SK-N-SH treated with all-trans-retinoic acid at 6 μM for 48 hours (cell line): ENCODE results near the gene CCDC188.

Experiments used
- ATAC-seq: fragments of 200-7000 bp; cut with Tn5 transposase; 3 replicates; pipeline ENCODE4 v1.9.1; 2020; ENCODE audit warnings: mild to moderate bottlenecking, moderate library complexity
- ARNTL ChIP-seq: fragments of 450-650 bp; formaldehyde crosslinking; IDR thresholded peaks from 2 replicates; pipeline ENCODE4 v1.5.0; 2020; ENCODE audit warnings: low read depth, mild to moderate bottlenecking, moderate library complexity, borderline replicate concordance
- BACH2 ChIP-seq: fragments of 250-450 bp; sonication (Bioruptor Pico); IDR thresholded peaks from 2 replicates; pipeline ENCODE4 v1.9.0; 2021; ENCODE audit warnings: mild to moderate bottlenecking, borderline replicate concordance
- CREB5 ChIP-seq: fragments of 250-450 bp; sonication (Bioruptor Pico); IDR thresholded peaks from 2 replicates; pipeline ENCODE4 v1.5.1; 2020; ENCODE audit warnings: low read depth, mild to moderate bottlenecking, moderate library complexity
- CSDC2 ChIP-seq: fragments of 250-450 bp; sonication (Bioruptor Pico); IDR thresholded peaks from 2 replicates; pipeline ENCODE4 v1.5.0; 2020; ENCODE audit warnings: mild to moderate bottlenecking, moderate library complexity
- CSRNP3 ChIP-seq: fragments of 250-450 bp; sonication (Bioruptor Pico); IDR thresholded peaks from 2 replicates; pipeline ENCODE4 v1.5.1; 2021; ENCODE audit warnings: mild to moderate bottlenecking, moderate library complexity
- ESRRG ChIP-seq: fragments of 250-450 bp; sonication (Bioruptor Pico); IDR thresholded peaks from 2 replicates; pipeline ENCODE4 v1.6.1; 2021; ENCODE audit warnings: mild to moderate bottlenecking
- GLIS3 ChIP-seq: fragments of 250-450 bp; sonication (Bioruptor Pico); IDR thresholded peaks from 2 replicates; pipeline ENCODE4 v1.5.0; 2020; ENCODE audit warnings: mild to moderate bottlenecking, moderate library complexity
- ISL1 ChIP-seq: fragments of 250-450 bp; sonication (Bioruptor Pico); IDR thresholded peaks from 2 replicates; pipeline ENCODE4 v2.1.2; 2022; ENCODE audit warnings: mild to moderate bottlenecking, moderate library complexity
- OSR1 ChIP-seq: fragments of 250-450 bp; sonication (Bioruptor Pico); IDR thresholded peaks from 2 replicates; pipeline ENCODE4 v1.8.0; 2022; ENCODE audit warnings: moderate library complexity, mild to moderate bottlenecking, inconsistent platforms
- POU6F1 ChIP-seq: fragments of 250-450 bp; sonication (Bioruptor Pico); IDR thresholded peaks from 2 replicates; pipeline ENCODE4 v1.8.0; 2021; ENCODE audit warnings: low read depth, mild to moderate bottlenecking, moderate library complexity, borderline replicate concordance
- PPARA ChIP-seq: fragments of 250-450 bp; sonication (Bioruptor Pico); IDR thresholded peaks from 2 replicates; pipeline ENCODE4 v1.5.0; 2020; ENCODE audit warnings: mild to moderate bottlenecking, borderline replicate concordance
- RARB ChIP-seq: fragments of 250-450 bp; sonication (Bioruptor Pico); IDR thresholded peaks from 2 replicates; pipeline ENCODE4 v1.8.0; 2021; ENCODE audit warnings: mild to moderate bottlenecking, moderate library complexity
- TCF4 ChIP-seq: fragments of 250-450 bp; sonication (Bioruptor Pico); IDR thresholded peaks from 2 replicates; pipeline ENCODE4 v1.8.0; 2021; ENCODE audit warnings: mild to moderate bottlenecking, moderate library complexity, borderline replicate concordance
- TOX ChIP-seq: fragments of 250-450 bp; sonication (Bioruptor Pico); IDR thresholded peaks from 2 replicates; pipeline ENCODE4 v1.8.0; 2021; ENCODE audit warnings: mild to moderate bottlenecking, moderate library complexity, borderline replicate concordance
- ZC3H10 ChIP-seq: fragments of 250-450 bp; sonication (Bioruptor Pico); IDR thresholded peaks from 2 replicates; pipeline ENCODE4 v1.5.1; 2021; ENCODE audit warnings: mild to moderate bottlenecking, moderate library complexity
- ZFP3 ChIP-seq: fragments of 250-450 bp; sonication (Bioruptor Pico); IDR thresholded peaks from 2 replicates; pipeline ENCODE4 v1.5.0; 2020; ENCODE audit warnings: mild to moderate bottlenecking, moderate library complexity
- ZFP30 ChIP-seq: fragments of 450-650 bp; formaldehyde crosslinking; IDR thresholded peaks from 2 replicates; pipeline ENCODE4 v1.5.0; 2022; ENCODE audit warnings: mild to moderate bottlenecking, moderate library complexity
- ZNF565 ChIP-seq: fragments of 450-650 bp; formaldehyde crosslinking; conservative IDR thresholded peaks from 2 replicates; pipeline ENCODE4 v1.5.0; 2020; ENCODE audit warnings: low read depth, mild to moderate bottlenecking, moderate library complexity
- ZNF70 ChIP-seq: fragments of 450-650 bp; formaldehyde crosslinking; IDR thresholded peaks from 2 replicates; pipeline ENCODE4 v1.5.0; 2020; ENCODE audit warnings: mild to moderate bottlenecking, moderate library complexity
- ZNF8 ChIP-seq: fragments of 450-650 bp; formaldehyde crosslinking; IDR thresholded peaks from 2 replicates; pipeline ENCODE4 v1.5.0; 2020; ENCODE audit warnings: mild to moderate bottlenecking, moderate library complexity

The CCDC188 gene

GRCh38 chr22:20152464-20152890 lies 1.6 kb upstream of the CCDC188 start (continued):
- TF ChIP-seq ZNF70 (CRISPR knock-in tag) (no peak), TOX (no peak)

GRCh38 chr22:20151276-20151588 lies 377 bp upstream of the CCDC188 start:
- ATAC-seq = no peak
- TF ChIP-seq ZNF8 (CRISPR knock-in tag) (no peak), TCF4 (no peak), OSR1 (CRISPR knock-in tag) (no peak), GLIS3 (CRISPR knock-in tag) (no peak), RARB (no peak), ZNF70 (CRISPR knock-in tag) (no peak), ISL1 (CRISPR knock-in tag) (no peak), ZFP3 (CRISPR knock-in tag) (no peak), ZNF565 (CRISPR knock-in tag) (no peak), ZC3H10 (CRISPR knock-in tag) (no peak), CREB5 (no peak)

- ATAC-seq = no peak
Measured at GRCh38 chr22:20149257-20150250, 1.3 kb downstream of the CCDC188 start.

More at GRCh38 chr22:20149257-20150250, 1.3 kb downstream of the CCDC188 start:
- TF ChIP-seq ZFP30 (CRISPR knock-in tag) = no peak
- no peak for TF ChIP-seq ISL1 (CRISPR knock-in tag)
- TF ChIP-seq POU6F1 (CRISPR knock-in tag) = no peak
- TF ChIP-seq TOX = no peak
- TF ChIP-seq ZNF565 (CRISPR knock-in tag) = no peak
- no peak for TF ChIP-seq BACH2 (CRISPR knock-in tag)
- no peak for TF ChIP-seq ZNF8 (CRISPR knock-in tag)
- no peak for TF ChIP-seq ARNTL (CRISPR knock-in tag)
- no peak for TF ChIP-seq TCF4
- TF ChIP-seq ESRRG (CRISPR knock-in tag) = no peak
- TF ChIP-seq ZNF70 (CRISPR knock-in tag) = no peak
- no peak for TF ChIP-seq GLIS3 (CRISPR knock-in tag)
- no peak for TF ChIP-seq CREB5
- TF ChIP-seq RARB = no peak
- no peak for TF ChIP-seq PPARA (CRISPR knock-in tag)
- no peak for TF ChIP-seq CSDC2 (CRISPR knock-in tag)
- no peak for TF ChIP-seq CSRNP3 (CRISPR knock-in tag)
- no peak for TF ChIP-seq ZFP3 (CRISPR knock-in tag)
- TF ChIP-seq OSR1 (CRISPR knock-in tag) = no peak
- no peak for TF ChIP-seq ZC3H10 (CRISPR knock-in tag)
